Measurements from ENCODE around the gene PPP3CA.

Gene PPP3CA

DNA sequence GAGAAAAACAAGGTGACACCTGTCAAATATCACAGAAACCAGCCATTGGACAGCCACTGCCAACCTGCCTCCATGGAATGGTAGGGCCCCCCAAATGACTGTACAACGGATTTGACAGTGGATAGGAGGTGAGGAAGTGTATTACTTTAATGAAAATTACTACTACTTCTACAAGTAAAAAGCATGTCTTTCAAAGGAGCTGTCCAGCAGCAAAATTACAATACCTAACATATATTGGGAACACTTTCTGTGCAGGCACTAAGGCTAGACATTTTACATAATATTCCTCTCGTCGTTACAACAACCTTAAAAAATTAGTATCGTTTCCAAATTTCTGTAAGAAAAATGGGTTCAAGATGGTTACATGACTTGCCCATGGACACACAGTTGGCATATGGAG lies 14.9 kb downstream of the PPP3CA start:
- H3K4me3 ChIP-seq (ENCODE audit: low read length) = no peak overlapping the region
- no peak for DNase-seq (ENCODE audit: low read depth)
- TF ChIP-seq, protein P1, sequence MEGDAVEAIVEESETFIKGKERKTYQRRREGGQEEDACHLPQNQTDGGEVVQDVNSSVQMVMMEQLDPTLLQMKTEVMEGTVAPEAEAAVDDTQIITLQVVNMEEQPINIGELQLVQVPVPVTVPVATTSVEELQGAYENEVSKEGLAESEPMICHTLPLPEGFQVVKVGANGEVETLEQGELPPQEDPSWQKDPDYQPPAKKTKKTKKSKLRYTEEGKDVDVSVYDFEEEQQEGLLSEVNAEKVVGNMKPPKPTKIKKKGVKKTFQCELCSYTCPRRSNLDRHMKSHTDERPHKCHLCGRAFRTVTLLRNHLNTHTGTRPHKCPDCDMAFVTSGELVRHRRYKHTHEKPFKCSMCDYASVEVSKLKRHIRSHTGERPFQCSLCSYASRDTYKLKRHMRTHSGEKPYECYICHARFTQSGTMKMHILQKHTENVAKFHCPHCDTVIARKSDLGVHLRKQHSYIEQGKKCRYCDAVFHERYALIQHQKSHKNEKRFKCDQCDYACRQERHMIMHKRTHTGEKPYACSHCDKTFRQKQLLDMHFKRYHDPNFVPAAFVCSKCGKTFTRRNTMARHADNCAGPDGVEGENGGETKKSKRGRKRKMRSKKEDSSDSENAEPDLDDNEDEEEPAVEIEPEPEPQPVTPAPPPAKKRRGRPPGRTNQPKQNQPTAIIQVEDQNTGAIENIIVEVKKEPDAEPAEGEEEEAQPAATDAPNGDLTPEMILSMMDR (conservative IDR thresholded peaks at IDR 0.05; ENCODE audit: low read depth, low read length) = no peak

GRCh38 chr4:101331017-101331416 lies 16.3 kb downstream of the PPP3CA start:
- TF ChIP-seq, protein P1 (conservative IDR thresholded peaks at IDR 0.05; ENCODE audit: low read depth, low read length) = no peak
- DNase-seq (ENCODE audit: low read depth) = no peak
- H3K4me3 ChIP-seq (ENCODE audit: low read length) = no peak overlapping the region

DNA sequence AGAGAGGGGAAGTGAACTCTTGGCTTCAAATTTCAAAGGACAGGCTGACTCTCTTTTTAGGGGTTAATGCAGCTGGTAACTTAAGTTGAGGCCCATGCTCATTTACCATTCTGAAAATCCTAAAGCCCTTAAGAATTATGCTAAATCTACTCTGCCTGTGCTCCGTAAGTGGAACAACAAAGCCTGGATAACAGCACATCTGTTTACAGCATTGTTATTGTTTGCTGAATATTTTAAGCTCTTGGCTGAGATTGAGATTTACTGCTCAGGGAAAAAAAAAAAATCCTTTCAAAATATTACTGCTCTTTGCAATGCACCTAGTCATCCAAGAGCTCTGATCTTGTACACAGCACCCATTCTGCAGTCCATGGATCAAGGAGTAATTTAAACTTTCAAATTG lies 17.7 kb downstream of the PPP3CA start:
- TF ChIP-seq, protein P1 (conservative IDR thresholded peaks at IDR 0.05; ENCODE audit: low read depth, low read length) = no peak
- no peak overlapping the region for H3K4me3 ChIP-seq (ENCODE audit: low read length)
- no peak for DNase-seq (ENCODE audit: low read depth)

- TF ChIP-seq, protein P1 (conservative IDR thresholded peaks at IDR 0.05; ENCODE audit: low read depth, low read length) = no peak
- H3K4me3 ChIP-seq (ENCODE audit: low read length) = no peak overlapping the region
- DNase-seq (ENCODE audit: low read depth) = no peak
Observed at GRCh38 chr4:101328063-101328602, 19.2 kb downstream of the PPP3CA start.

DNA sequence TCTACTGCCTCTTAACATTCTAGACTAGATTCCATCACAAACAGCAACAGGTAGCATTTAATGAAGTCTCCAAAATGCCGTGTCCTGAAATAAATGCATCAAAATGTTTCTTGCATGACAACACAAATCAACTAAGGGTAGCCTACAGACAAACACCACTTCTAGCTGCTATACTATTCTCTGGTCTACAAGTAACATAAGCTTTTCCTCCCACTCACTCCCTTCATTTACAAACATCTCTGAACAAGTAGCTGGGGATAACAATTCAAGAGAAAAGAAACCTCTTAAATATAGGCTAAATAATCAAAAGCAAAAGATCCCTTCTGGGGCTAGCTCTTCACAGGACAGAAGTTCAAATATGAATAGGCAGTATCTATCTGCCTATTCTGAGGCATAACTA lies 20.8 kb downstream of the PPP3CA start:
- TF ChIP-seq, protein P1 (conservative IDR thresholded peaks at IDR 0.05; ENCODE audit: low read depth, low read length) = no peak
- no peak overlapping the region for H3K4me3 ChIP-seq (ENCODE audit: low read length)
- DNase-seq (ENCODE audit: low read depth) = no peak

DNA sequence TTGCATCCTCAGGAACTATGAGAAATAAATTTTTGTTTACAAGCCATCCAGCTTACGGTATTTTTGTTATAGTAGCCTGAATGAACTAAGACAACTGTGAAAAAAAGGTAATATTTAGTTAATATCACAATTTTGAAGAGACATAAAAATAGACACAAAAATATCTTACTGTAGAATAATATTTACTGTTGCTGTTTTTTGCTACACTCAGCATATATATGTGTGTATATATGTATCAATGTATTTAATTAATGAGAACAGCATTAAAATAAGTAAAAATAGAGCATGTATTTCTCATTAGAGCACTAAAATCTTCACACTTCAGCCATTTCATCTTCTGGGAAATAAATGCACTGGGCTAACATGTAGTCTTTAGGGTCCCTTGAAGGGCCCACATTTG lies 24.6 kb downstream of the PPP3CA start:
- TF ChIP-seq, protein P1 (conservative IDR thresholded peaks at IDR 0.05; ENCODE audit: low read depth, low read length) = no peak
- no peak overlapping the region for H3K4me3 ChIP-seq (ENCODE audit: low read length)
- no peak for DNase-seq (ENCODE audit: low read depth)

DNA sequence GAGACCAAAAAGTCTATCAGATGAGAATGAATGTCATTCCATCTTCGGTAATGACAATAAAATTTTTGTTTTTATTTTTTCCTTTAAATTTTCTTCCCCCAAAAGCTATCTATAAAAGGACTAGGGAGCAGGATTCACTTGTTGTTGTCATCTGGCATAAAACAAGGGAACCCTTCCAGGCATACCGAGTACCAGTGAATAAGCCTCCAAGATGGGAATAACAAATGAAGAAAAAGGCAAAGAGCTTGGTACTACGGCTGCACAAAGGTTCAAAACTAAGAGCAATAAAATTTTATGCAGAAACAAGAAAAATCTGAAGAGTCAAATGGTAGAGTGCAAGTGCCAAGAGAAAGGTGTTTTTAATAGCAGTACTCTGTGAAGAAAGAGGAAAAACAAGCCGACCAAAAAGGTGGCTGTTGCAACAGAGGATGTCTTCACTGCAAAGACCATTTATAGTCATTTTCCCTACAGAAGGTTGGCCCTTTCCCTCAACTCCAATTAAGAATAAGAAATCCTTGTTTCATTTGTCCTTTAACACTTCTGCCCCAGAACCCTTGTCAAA lies 25.8 kb downstream of the PPP3CA start:
- H3K4me3 ChIP-seq (ENCODE audit: low read length) = no peak overlapping the region
- no peak for DNase-seq (ENCODE audit: low read depth)
- TF ChIP-seq, protein P1 (conservative IDR thresholded peaks at IDR 0.05; ENCODE audit: low read depth, low read length) = no peak
